Measurements from ENCODE around the gene KIF3C. TPM values are rescaled to one million over a fixed set of nuclear protein-coding genes. Genes with fewer than 3 reads are reported as not detected.

Gene KIF3C
- total RNA-seq, 1 experiment from 2014 or later, result 41.4 TPM

- no CpG with 5 or more reads among the region's 2 CpGs for WGBS (ENCODE audit: extremely low coverage, insufficient read length, low lambda C conversion rate)
- Histone ChIP-seq H2BK15ac (ENCODE audit: low read depth, low read length) (no peak overlapping the region), H4K5ac (ENCODE audit: insufficient read length, low read depth, low read length) (no peak overlapping the region), H4K8ac (replicated peaks; ENCODE audit: insufficient read length, low read depth, low read length) (no peak overlapping the region), H4K91ac (ENCODE audit: insufficient read length, low read depth, low read length) (no peak overlapping the region), H3K9me3 (ENCODE audit: control insufficient read depth, low read depth, low read length) (no peaks in the 10 kb centered on the region), H3K27me3 (ENCODE audit: insufficient read depth, low read length) (no peaks in the 10 kb centered on the region), H2BK20ac (ENCODE audit: low read depth, low read length, poor library complexity, severe bottlenecking) (no peak overlapping the region), H3T11ph (ENCODE audit: low read length) (no peak overlapping the region), H3K18ac (ENCODE audit: insufficient read length, low read depth, low read length) (no peak overlapping the region), H3K56ac (ENCODE audit: insufficient read length, low read depth, low read length) (no peak overlapping the region), H3K4me1 (ENCODE audit: insufficient read depth, low read length) (no peaks in the 10 kb centered on the region), H3K9ac (ENCODE audit: extremely low read depth, insufficient read length, low read length) (no peak overlapping the region), H3K14ac (ENCODE audit: insufficient read depth, low read length) (no peak overlapping the region), H2BK12ac (ENCODE audit: insufficient read length, low read depth, low read length) (no peak overlapping the region), H2AFZ (ENCODE audit: low read length) (no peak overlapping the region), H3K27ac (ENCODE audit: insufficient read length, low read depth, low read length) (no peak overlapping the region), H2BK120ac (ENCODE audit: low read depth, low read length, poor library complexity, severe bottlenecking) (no peak overlapping the region), H3K79me1 (ENCODE audit: insufficient read depth, low read depth, low read length, poor library complexity, severe bottlenecking) (no peaks in the 10 kb centered on the region), H3K4ac (ENCODE audit: low read depth, low read length) (no peak overlapping the region), H3K23ac (ENCODE audit: insufficient read length, low read depth, low read length) (no peak overlapping the region), H2BK5ac (ENCODE audit: insufficient read length, low read length) (no peak overlapping the region), H4K20me1 (ENCODE audit: control insufficient read depth, insufficient read depth, insufficient read length) (no peaks in the 10 kb centered on the region), H3K79me2 (ENCODE audit: insufficient read depth, low read length) (no peaks in the 10 kb centered on the region), H2AK5ac (ENCODE audit: insufficient read length, low read length) (no peak overlapping the region), H3K23me2 (ENCODE audit: insufficient read length, low read depth, low read length, poor library complexity, severe bottlenecking) (no peaks in the 10 kb centered on the region), H3K4me2 (ENCODE audit: insufficient read depth, insufficient read length, low read length) (no peak overlapping the region)
- Mint-ChIP-seq H3K27ac (no peak overlapping the region), H3K4me3 (no peak overlapping the region), H3K4me1 (0 out of 4 replicates have a peak, but pooled peaks cover 0 to 1% of the 10 kb centered on the region in 2 experiments), H3K9me3 (no peaks in the 10 kb centered on the region), H3K36me3 (ENCODE audit: insufficient read depth in 1 of 3, low read depth in 3 of 3) (no peaks in the 10 kb centered on the region), H3K27me3 (ENCODE audit: low read depth) (peaks cover 21% of the 10 kb centered on the region)
- DNase-seq, result no peak
- TF ChIP-seq CTCF (conservative IDR thresholded peaks at IDR 0.05), result no peak
Measured at GRCh38 chr2:25885933-25886332, 96.4 kb downstream of the KIF3C start.
